Measurements from ENCODE around the gene ENTREP3. TPM values are rescaled to one million over a fixed set of nuclear protein-coding genes. Genes with fewer than 3 reads are reported as not detected.

ENTREP3 gene
- total and polyA plus RNA-seq, 2 experiments from 2014 or later = 39.5 to 59.2 TPM

DNA sequence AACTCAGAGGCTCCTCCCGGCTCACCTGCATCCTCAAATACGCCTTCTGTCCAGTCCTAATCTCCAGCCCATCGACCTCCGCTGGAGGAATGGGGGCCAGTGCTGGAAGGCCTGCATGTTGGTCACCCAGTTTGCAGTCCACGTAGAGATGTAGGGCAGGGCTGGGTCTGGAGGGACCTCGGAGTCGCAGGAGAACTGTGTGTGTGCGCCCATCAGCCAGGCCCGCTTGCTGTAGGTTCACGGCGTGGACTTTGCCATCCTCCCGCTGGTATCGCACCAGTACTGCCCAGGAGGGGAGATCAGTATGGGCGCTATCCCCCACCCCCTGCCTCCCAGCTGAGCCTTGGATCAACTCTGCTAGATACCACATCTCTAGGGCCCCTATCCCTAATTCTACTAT, 50.2 kb downstream of the ENTREP3 start:
- H3K4me1 ChIP-seq (ENCODE audit: low read depth) = peaks cover 20% of the 10 kb centered on the region
- no peaks in the 10 kb centered on the region for H3K27me3 ChIP-seq
- no peaks in the 10 kb centered on the region for H3K9me3 ChIP-seq (ENCODE audit: low read depth)
- H3K4me3 ChIP-seq = no peak overlapping the region
- H3K27ac ChIP-seq = no peak overlapping the region
- TF ChIP-seq, protein P1, sequence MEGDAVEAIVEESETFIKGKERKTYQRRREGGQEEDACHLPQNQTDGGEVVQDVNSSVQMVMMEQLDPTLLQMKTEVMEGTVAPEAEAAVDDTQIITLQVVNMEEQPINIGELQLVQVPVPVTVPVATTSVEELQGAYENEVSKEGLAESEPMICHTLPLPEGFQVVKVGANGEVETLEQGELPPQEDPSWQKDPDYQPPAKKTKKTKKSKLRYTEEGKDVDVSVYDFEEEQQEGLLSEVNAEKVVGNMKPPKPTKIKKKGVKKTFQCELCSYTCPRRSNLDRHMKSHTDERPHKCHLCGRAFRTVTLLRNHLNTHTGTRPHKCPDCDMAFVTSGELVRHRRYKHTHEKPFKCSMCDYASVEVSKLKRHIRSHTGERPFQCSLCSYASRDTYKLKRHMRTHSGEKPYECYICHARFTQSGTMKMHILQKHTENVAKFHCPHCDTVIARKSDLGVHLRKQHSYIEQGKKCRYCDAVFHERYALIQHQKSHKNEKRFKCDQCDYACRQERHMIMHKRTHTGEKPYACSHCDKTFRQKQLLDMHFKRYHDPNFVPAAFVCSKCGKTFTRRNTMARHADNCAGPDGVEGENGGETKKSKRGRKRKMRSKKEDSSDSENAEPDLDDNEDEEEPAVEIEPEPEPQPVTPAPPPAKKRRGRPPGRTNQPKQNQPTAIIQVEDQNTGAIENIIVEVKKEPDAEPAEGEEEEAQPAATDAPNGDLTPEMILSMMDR (IDR thresholded peaks at IDR 0.05; ENCODE audit: low read depth, low read length) = no peak
- no peak for DNase-seq (ENCODE audit: low read depth in 1 of 2, low spot score in 1 of 2)
- H3K36me3 ChIP-seq = peaks cover 4% of the 10 kb centered on the region

DNA sequence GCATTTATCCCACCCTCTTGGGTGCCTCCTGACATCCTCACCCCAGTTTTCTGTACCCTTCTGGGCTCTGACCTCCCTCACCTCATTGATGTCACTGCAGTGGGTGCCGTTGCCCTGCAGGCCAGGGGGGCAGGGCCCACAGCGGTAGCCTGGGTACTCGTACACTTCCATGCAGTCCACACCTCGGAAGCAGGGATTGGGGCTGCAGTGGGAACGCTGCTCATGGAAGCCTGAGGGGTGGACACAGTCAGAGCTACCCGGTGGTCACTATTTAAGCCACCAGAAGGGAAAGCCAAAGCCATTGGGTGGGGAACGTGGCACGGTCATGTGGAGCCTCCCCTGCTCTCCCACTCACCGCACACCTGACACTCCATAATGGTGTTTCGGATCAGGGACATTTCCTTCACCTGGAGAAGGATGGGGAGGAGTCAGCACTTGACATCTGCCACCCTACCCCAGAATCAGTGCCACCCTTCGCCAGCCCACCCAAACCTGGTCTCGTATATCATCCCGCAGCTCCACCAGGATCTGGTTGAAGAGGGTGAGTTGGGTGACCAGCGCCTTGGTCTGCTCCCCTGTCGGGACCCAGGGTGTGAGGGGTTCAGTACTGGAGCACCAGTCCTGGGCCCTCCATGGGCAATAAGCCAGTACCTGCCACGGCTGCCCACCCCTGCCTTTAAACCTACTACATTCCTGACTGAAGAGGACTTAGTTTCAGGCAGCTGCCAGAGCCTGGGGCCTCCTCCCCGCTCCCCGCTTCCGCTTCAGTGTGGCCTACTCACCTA, 52.4 kb downstream of the ENTREP3 start:
- no peak overlapping the region for H3K27ac ChIP-seq
- TF ChIP-seq, protein P1 (IDR thresholded peaks at IDR 0.05; ENCODE audit: low read depth, low read length) = no peak
- H3K4me3 ChIP-seq = no peak overlapping the region
- H3K27me3 ChIP-seq = no peaks in the 10 kb centered on the region
- no peak for DNase-seq (ENCODE audit: low read depth in 1 of 2, low spot score in 1 of 2)
- H3K36me3 ChIP-seq = peaks cover 4% of the 10 kb centered on the region
- H3K9me3 ChIP-seq (ENCODE audit: low read depth) = no peaks in the 10 kb centered on the region
- H3K4me1 ChIP-seq (ENCODE audit: low read depth) = peaks cover 11% of the 10 kb centered on the region

DNA sequence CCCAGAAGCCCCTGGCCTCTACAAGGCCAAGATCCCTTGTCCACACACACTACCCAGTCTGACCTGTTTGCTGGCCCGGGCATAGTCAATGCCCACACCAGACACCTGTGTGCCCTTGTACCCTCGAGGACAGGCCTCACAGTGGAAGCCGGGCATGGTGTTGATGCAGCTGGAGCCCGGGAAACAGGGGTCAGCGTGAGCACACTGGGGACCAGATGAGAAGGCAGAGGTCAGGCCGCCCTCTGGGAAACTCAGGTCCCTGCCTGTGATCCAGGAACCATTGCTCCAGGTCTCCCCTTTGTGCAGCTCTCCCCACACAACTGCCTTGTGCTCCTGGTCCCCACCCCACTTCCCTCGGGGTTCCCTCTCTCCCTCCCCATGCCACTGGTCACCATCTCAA, 53.1 kb downstream of the ENTREP3 start:
- Histone ChIP-seq H3K9me3 (ENCODE audit: low read depth) (no peaks in the 10 kb centered on the region), H3K36me3 (peaks cover 4% of the 10 kb centered on the region), H3K27me3 (no peaks in the 10 kb centered on the region), H3K4me1 (ENCODE audit: low read depth) (peaks cover 4% of the 10 kb centered on the region), H3K27ac (no peak overlapping the region), H3K4me3 (no peak overlapping the region)
- DNase-seq (ENCODE audit: low read depth in 1 of 2, low spot score in 1 of 2) = no peak
- TF ChIP-seq, protein P1 (IDR thresholded peaks at IDR 0.05; ENCODE audit: low read depth, low read length) = no peak

DNA sequence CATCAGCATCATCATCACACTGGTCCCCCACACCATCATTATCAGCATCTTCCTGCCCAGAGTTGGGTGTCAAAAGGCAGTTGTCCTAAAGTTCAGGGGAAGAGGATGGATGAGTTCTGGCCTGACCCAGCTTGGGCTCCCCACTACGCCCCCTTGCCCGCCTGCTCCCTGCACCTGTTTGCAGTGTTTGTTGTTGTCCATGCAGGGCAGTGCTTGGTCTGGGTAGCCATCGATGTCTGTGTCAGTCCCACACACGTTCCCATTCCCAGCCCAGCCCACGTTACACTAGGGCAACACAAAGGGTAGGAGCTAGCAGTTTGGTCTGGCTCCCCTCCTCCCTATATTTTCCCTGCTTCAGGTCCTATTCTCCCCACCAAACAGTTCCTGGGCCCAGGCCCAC, 54.4 kb downstream of the ENTREP3 start:
- Histone ChIP-seq H3K27ac (no peak overlapping the region), H3K36me3 (peaks cover 4% of the 10 kb centered on the region), H3K4me3 (no peak overlapping the region), H3K9me3 (ENCODE audit: low read depth) (no peaks in the 10 kb centered on the region), H3K27me3 (no peaks in the 10 kb centered on the region), H3K4me1 (ENCODE audit: low read depth) (no peaks in the 10 kb centered on the region)
- DNase-seq (ENCODE audit: low read depth in 1 of 2, low spot score in 1 of 2) = no peak
- TF ChIP-seq, protein P1 (IDR thresholded peaks at IDR 0.05; ENCODE audit: low read depth, low read length) = no peak

DNA sequence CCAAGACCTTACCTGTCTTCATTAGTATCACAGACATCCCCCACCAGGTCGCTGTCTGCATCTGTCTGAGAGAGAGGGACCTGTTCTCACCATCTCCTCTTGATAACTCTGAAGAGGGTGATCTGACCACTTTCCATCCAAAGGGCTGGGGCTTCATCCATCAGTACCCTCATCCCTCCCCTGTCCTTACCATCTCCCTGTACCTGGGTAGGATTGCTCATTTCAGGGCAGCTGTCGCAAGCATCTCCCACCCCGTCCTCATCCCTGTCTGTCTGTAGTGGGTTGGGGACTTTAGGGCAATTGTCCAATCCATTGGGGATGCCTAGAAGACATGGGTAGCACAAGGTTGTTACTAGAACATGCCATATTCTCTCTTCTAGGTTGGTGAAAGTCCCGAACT, 55.5 kb downstream of the ENTREP3 start:
- TF ChIP-seq, protein P1 (IDR thresholded peaks at IDR 0.05; ENCODE audit: low read depth, low read length) = no peak
- H3K4me3 ChIP-seq = no peak overlapping the region
- H3K27ac ChIP-seq = no peak overlapping the region
- peaks cover 4% of the 10 kb centered on the region for H3K36me3 ChIP-seq
- no peaks in the 10 kb centered on the region for H3K9me3 ChIP-seq (ENCODE audit: low read depth)
- no peak for DNase-seq (ENCODE audit: low read depth in 1 of 2, low spot score in 1 of 2)
- H3K27me3 ChIP-seq = no peaks in the 10 kb centered on the region
- peaks cover 4% of the 10 kb centered on the region for H3K4me1 ChIP-seq (ENCODE audit: low read depth)

Data from cardiac muscle cell (in vitro differentiated cells and primary cell).